Activated gamma-delta T cell treated with anti-CD3 and anti-CD28 coated beads, Interleukin-2, amount 50 U/mL, for 16 hours (primary cell): ENCODE data around the gene TPRA1.
"Not testable (repeated sequence)": the region's sequence is repeated elsewhere in the genome, so short reads cannot be mapped to it uniquely, and the experiment has no call there.

ENCODE experiments used
- DNase-seq: peaks from one replicate; pipeline ENCODE4 v3.0.0-alpha.2; 2020; ENCODE audit warnings: low read depth

Gene TPRA1

GRCh38 chr3:127536830-127537812 is 53.4 kb downstream of the TPRA1 start:
- no peak for DNase-seq

DNA sequence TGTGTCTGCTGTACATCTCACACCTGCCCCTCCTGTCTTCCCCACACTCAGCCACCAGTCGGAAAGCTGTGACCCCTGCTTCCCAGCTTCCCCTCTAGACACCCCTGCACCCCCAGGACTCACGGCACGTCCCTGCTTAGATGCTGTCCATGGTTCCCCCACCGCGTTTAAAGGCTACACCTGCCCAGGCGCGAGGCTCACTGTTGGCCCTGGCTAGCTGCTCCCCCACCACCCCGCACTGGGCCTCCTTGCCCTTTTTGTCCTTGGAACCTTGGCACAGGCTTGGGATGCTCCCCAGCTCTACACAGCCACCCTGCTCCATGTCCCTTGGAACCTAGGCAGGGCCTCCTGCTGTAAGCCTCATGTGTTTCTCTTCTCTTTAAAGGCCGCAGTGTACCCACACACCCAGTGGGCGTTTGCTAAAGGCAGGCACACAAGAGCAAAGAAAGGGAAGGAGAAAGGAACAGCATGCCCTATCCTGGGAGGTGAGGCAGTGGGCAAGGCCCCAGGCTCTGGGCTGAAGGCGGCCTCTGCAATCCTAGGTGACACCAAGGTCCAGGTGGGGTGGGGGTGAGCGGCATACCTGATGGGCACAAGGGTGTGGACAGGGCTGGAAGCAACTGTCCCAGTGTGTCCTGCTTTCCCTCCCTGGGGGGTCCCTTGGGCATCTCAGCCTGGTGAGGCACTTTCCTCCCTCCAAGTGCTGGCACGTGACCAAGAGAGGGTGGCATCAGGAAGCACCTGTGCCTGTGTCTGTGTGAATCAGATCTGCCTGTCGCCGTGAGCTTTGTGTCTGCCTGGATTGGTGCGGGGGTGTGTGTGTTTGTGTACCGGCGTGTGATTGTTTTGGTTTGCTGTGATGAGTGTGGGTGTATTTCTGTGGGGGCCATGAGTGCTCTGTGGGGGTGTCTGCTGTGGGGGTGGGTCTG is 54.4 kb downstream of the TPRA1 start:
- DNase-seq = no peak

DNA sequence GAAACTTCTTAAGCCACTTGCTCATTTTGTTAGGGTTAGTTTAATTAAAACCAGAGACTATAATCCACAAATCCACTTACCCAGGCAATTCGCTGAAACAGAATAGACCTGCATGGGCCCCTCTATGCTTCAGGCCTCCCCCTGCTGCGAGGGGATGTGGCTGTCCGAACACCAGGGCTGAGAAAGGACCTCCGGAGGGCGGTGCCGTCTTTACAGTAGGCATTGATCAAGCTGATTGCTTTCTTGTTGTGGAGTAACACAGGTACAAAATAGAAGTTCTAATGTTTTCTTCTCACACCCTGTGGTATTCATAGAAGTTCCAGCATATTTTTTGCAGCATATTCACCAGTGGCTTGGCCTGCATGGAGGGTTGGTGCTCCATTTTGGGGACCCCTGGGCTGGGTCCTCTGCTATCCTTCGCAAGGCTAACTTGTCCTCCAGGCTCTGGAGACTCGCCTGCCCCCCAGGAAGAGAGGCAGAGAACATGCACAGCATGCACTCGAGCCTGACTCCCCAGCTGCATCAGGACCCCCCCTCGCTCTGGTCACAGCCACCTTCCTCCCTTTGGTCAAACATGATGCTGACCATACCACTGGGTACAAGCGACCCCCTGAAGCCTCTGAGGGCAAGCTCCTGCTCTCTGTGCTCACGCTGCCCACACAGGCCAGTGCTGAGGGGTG is 55.3 kb downstream of the TPRA1 start:
- DNase-seq = no peak

DNA sequence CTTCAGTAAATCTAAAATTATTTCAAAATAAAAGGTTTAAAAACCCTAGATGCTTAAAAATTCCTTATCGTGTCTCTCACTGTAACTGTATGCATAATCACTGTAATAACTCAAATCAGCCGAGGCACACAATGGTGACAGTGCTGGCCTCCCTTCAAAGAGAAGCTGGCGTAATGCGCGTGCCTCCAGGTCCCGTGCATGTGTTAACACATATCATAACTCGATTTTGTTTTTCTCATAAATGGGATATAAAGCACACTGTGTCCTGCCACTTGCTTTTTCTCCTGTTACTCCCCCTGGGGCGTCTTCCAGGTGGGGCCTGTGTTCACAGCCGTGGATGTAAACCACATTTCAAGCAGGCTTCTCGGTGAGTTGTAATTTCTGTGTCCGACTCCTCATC is 56.0 kb downstream of the TPRA1 start:
- no peak for DNase-seq

GRCh38 chr3:127534161-127534451 is 56.4 kb downstream of the TPRA1 start:
- DNase-seq = no peak

DNA sequence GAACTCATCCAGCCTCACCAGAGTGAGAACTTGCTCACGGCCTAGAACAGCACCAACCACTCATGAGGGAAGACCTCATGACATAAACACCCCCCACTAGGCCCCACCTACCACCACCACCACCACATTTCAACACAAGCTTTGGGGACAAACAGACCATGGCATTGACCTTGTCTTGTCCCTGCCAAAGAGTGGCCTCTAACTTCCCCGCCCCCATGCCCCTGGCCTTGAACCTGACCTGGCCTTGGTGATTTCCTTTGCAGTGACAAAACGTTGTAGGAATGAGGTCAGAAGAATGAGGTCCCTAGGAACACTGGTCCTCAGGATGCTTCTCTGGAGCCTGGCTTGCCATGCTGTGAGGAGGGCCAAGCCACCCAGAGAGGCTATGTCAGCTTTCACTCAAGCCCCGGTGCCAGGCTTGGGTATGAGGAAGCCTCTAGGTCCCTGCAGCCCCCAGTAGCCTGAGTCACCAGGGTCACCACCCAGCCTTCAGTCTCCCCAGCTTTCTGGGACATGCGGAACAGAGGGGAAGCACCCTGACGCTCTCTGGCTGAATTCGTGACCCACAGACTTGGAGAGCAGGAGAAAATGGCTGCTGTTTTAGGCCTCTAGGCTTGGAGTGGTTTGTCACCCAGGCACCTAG is 57.9 kb downstream of the TPRA1 start:
- DNase-seq = no peak

- no peak for DNase-seq
Observed at GRCh38 chr3:127531821-127532220, 58.7 kb downstream of the TPRA1 start.

DNA sequence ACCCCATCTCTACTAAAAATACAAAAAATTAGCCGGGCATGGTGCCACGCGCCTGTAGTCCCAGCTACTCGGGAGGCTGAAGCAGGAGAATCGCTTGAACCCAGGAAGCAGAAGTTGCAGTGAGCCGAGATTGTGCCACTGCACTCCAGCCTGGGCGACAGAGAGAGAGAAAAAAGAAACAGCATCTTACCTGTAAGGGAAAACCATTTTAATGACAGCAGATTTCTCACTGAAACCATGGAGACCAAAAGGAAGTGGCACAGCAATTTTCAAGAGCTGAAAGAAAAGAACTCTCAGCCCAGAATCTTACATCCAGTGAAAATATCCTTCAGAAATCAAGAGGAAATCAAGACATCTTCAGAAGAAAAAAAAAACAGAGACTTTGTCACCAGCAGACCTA is 59.7 kb downstream of the TPRA1 start:
- not testable (repeated sequence) for DNase-seq

GRCh38 chr3:127529346-127530188 is 61.0 kb downstream of the TPRA1 start:
- DNase-seq = no peak

- no peak for DNase-seq
Observed at GRCh38 chr3:127525373-127525772, 65.2 kb downstream of the TPRA1 start.

DNA sequence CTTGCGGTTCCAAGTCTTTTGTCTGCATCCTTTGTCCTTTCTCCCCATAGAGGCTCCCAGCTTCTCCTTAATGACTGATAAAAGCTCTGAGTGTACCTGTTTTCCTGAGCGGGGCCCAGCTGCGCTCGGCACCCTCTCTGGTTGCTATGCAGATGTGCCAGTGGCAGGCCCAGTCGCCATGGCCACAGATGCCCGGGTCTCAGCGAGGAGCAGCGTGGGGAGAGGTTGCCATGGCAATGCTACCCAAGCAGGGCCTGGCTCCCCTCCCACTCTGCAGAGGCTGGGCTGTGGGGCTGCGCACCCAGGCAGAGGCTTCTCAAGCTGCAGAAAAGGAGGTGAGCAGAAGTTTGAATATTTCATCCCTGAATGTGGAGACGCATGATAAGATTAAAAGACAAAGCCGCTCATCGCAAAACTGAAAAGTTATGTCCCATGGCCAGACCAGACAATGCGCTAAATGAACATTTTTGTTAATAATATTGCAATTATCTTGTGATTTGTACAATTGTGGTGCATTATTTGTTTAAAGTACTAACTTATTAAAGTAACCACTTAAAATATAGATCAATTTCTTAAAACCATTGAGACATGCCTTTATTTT is 66.1 kb downstream of the TPRA1 start:
- DNase-seq = no peak
